Nephron (organoid): ENCODE results near the gene ARMH1.

Experiments used
- H3K27ac Mint-ChIP-seq, 3 experiments: 2 replicates each; pipeline ENCODE4 v1.8.0; 2020; ENCODE audit warnings: mixed read lengths in 3 of 3, mild to moderate bottlenecking in 2 of 3, moderate library complexity in 1 of 3
- H3K27me3 Mint-ChIP-seq: 2 replicates; pipeline ENCODE4 v1.8.0; 2021; ENCODE audit warnings: low read depth, mild to moderate bottlenecking, moderate library complexity, mixed read lengths
- H3K36me3 Mint-ChIP-seq: 2 replicates; pipeline ENCODE4 v1.8.0; 2020; ENCODE audit warnings: low read depth, mixed read lengths
- H3K4me1 Mint-ChIP-seq: 2 replicates; pipeline ENCODE4 v1.8.0; 2020; ENCODE audit warnings: mixed read lengths
- H3K4me3 Mint-ChIP-seq, 3 experiments: 2 replicates each; pipeline ENCODE4 v1.8.0; 2020; ENCODE audit warnings: mild to moderate bottlenecking in 3 of 3, mixed read lengths in 3 of 3, moderate library complexity in 2 of 3
- H3K9me3 Mint-ChIP-seq: 2 replicates; pipeline ENCODE4 v1.8.0; 2020; ENCODE audit warnings: mixed read lengths
- CTCF ChIP-seq, 3 experiments: fragments of 200-600 bp; sonication (generic); IDR thresholded peaks; one replicate each; pipeline ENCODE4 v1.5.0; 2021; ENCODE audit warnings: antibody characterized with exemption in 3 of 3; ENCODE audit not compliant: unreplicated experiment in 3 of 3

The ARMH1 gene

GRCh38 chr1:44739307-44740178, 65.0 kb downstream of the ARMH1 start, which contains the start of gene KIF2C:
Gene KIF2C, plus strand, starts transcription at chr1:44739837. Its CDS starts 96 bp downstream, at chr1:44739933.
- no peaks in the 10 kb centered on the region for H3K27me3 Mint-ChIP-seq
- peak within 1 kb of the TSS; percentile 90 to 97 (median 94) for H3K4me3 Mint-ChIP-seq
- peak within 1 kb of the TSS; percentile 95 to 98 (median 97) for H3K27ac Mint-ChIP-seq
- H3K4me1 Mint-ChIP-seq: peaks cover 16% of the 10 kb centered on the region
- H3K9me3 Mint-ChIP-seq: no peaks in the 10 kb centered on the region
- TF ChIP-seq CTCF (IDR thresholded peaks at IDR 0.05; ENCODE audit: unreplicated experiment in 3 of 3): no peak
- peaks cover 12% of the 10 kb centered on the region for H3K36me3 Mint-ChIP-seq

GRCh38 chr1:44740179-44740617, 65.7 kb downstream of the ARMH1 start:
- H3K9me3 Mint-ChIP-seq: no peaks in the 10 kb centered on the region
- H3K4me3 Mint-ChIP-seq: peak overlapping the region; percentile 90 to 97 (median 94)
- H3K36me3 Mint-ChIP-seq: peaks cover 12% of the 10 kb centered on the region
- no peak for TF ChIP-seq CTCF (IDR thresholded peaks at IDR 0.05; ENCODE audit: unreplicated experiment in 3 of 3)
- H3K4me1 Mint-ChIP-seq: peaks cover 16% of the 10 kb centered on the region
- no peaks in the 10 kb centered on the region for H3K27me3 Mint-ChIP-seq
- peak overlapping the region; percentile 95 to 98 (median 97) for H3K27ac Mint-ChIP-seq

GRCh38 chr1:44743211-44743610, 68.7 kb downstream of the ARMH1 start:
- H3K9me3 Mint-ChIP-seq: no peaks in the 10 kb centered on the region
- H3K27ac Mint-ChIP-seq: no peak overlapping the region
- peaks cover 22% of the 10 kb centered on the region for H3K36me3 Mint-ChIP-seq
- H3K4me3 Mint-ChIP-seq: peak overlapping the region in 2 of 3 experiments; percentile 44 to 53
- peaks cover 16% of the 10 kb centered on the region for H3K4me1 Mint-ChIP-seq
- H3K27me3 Mint-ChIP-seq: no peaks in the 10 kb centered on the region
- no peak for TF ChIP-seq CTCF (IDR thresholded peaks at IDR 0.05; ENCODE audit: unreplicated experiment in 3 of 3)

GRCh38 chr1:44747878-44748277, 73.4 kb downstream of the ARMH1 start:
- no peak overlapping the region for H3K4me3 Mint-ChIP-seq
- no peaks in the 10 kb centered on the region for H3K4me1 Mint-ChIP-seq

GRCh38 chr1:44757420-44757819, 82.9 kb downstream of the ARMH1 start:
- no peaks in the 10 kb centered on the region for H3K9me3 Mint-ChIP-seq
- H3K36me3 Mint-ChIP-seq: peaks cover 59% of the 10 kb centered on the region
- no peak for TF ChIP-seq CTCF (IDR thresholded peaks at IDR 0.05; ENCODE audit: unreplicated experiment in 3 of 3)

More at GRCh38 chr1:44747878-44748277, 73.4 kb downstream of the ARMH1 start:
- Mint-ChIP-seq H3K27me3 (no peaks in the 10 kb centered on the region), H3K9me3 (no peaks in the 10 kb centered on the region), H3K27ac (no peak overlapping the region), H3K36me3 (peaks cover 28% of the 10 kb centered on the region)
- no peak for TF ChIP-seq CTCF (IDR thresholded peaks at IDR 0.05; ENCODE audit: unreplicated experiment in 3 of 3)

More at GRCh38 chr1:44757420-44757819, 82.9 kb downstream of the ARMH1 start:
- H3K4me1 Mint-ChIP-seq: no peaks in the 10 kb centered on the region
- no peak overlapping the region for H3K27ac Mint-ChIP-seq
- no peak overlapping the region for H3K4me3 Mint-ChIP-seq
- no peaks in the 10 kb centered on the region for H3K27me3 Mint-ChIP-seq
